ENCODE data around the gene SHKBP1.
A peak's percentile ranks its signal among the peaks of the same experiment; 100 is the strongest.
"Not testable (repeated sequence)": the region's sequence is repeated elsewhere in the genome, so short reads cannot be mapped to it uniquely, and the experiment has no call there.

The SHKBP1 gene

GRCh38 chr19:40585982-40586422 is 9.3 kb downstream of the SHKBP1 start:
- no peak for DNase-seq (ENCODE audit: low spot score)

- DNase-seq (ENCODE audit: low spot score), result no peak
Measured at GRCh38 chr19:40586611-40587010, 9.9 kb downstream of the SHKBP1 start.

GRCh38 chr19:40588110-40588854 is 11.6 kb downstream of the SHKBP1 start:
- DNase-seq (ENCODE audit: low spot score), result no peak

GRCh38 chr19:40588926-40589569 is 12.4 kb downstream of the SHKBP1 start:
- DNase-seq (ENCODE audit: low spot score), result no peak

- no peak for DNase-seq (ENCODE audit: low spot score)
Measured at GRCh38 chr19:40589591-40590429, 13.1 kb downstream of the SHKBP1 start.

GRCh38 chr19:40590464-40591265 is 14.0 kb downstream of the SHKBP1 start:
- no peak for DNase-seq (ENCODE audit: low spot score)

GRCh38 chr19:40591724-40592123 is 15.1 kb downstream of the SHKBP1 start:
- DNase-seq (ENCODE audit: low spot score), result not testable (repeated sequence)

- peak; percentile 94 for DNase-seq (ENCODE audit: low spot score)
Measured at GRCh38 chr19:40592170-40592569, 15.5 kb downstream of the SHKBP1 start.

- no peak for DNase-seq (ENCODE audit: low spot score)
Measured at GRCh38 chr19:40594255-40594654, 17.6 kb downstream of the SHKBP1 start.

- no peak for DNase-seq (ENCODE audit: low spot score)
Measured at GRCh38 chr19:40594657-40595091, 18.0 kb downstream of the SHKBP1 start.

GRCh38 chr19:40596608-40597328 is 20.1 kb downstream of the SHKBP1 start:
- DNase-seq (ENCODE audit: low spot score), result no peak

- DNase-seq (ENCODE audit: low spot score), result no peak
Measured at GRCh38 chr19:40597329-40597838, 20.7 kb downstream of the SHKBP1 start.

- peak; percentile 83 for DNase-seq (ENCODE audit: low spot score)
Measured at GRCh38 chr19:40598121-40598917, 21.6 kb downstream of the SHKBP1 start.

- DNase-seq (ENCODE audit: low spot score), result no peak
Measured at GRCh38 chr19:40598918-40599307, 22.2 kb downstream of the SHKBP1 start.

- DNase-seq (ENCODE audit: low spot score), result no peak
Measured at GRCh38 chr19:40599331-40599901, 22.7 kb downstream of the SHKBP1 start.

GRCh38 chr19:40599902-40600569 is 23.4 kb downstream of the SHKBP1 start:
- DNase-seq (ENCODE audit: low spot score), result no peak

- no peak for DNase-seq (ENCODE audit: low spot score)
Measured at GRCh38 chr19:40600570-40601133, 24.0 kb downstream of the SHKBP1 start.

- DNase-seq (ENCODE audit: low spot score), result no peak
Measured at GRCh38 chr19:40601134-40601974, 24.7 kb downstream of the SHKBP1 start, which contains the start of gene LTBP4. Gene LTBP4 (plus strand): TSS chr19:40601369. CDS start chr19:40601388, 19 bp downstream.
